Colonic mucosa (tissue), 4 donors: ENCODE measurements around the gene HSD17B14. TPM values are rescaled to one million over a fixed set of nuclear protein-coding genes. Genes with fewer than 3 reads are reported as not detected.

Source experiments
- DNase-seq: peaks from one replicate; pipeline ENCODE4 v3.0.0-alpha.2; 2020
- H3K27ac ChIP-seq: fragments of 200-600 bp; one replicate; pipeline ENCODE4 v1.8.0; 2021
- H3K27me3 ChIP-seq: fragments of 200-600 bp; one replicate; pipeline ENCODE4 v1.8.0; 2021
- H3K36me3 ChIP-seq: fragments of 200-600 bp; one replicate; pipeline ENCODE4 v1.8.0; 2021
- H3K4me1 ChIP-seq: fragments of 200-600 bp; one replicate; pipeline ENCODE4 v1.8.0; 2021; ENCODE audit warnings: mild to moderate bottlenecking
- H3K4me3 ChIP-seq: fragments of 200-600 bp; one replicate; pipeline ENCODE4 v1.8.0; 2021
- H3K9ac ChIP-seq, 2 donors: one replicate each; pipeline ENCODE4 v1.7.0; 2013; ENCODE audit warnings: control low read depth in 2 of 2, low read depth in 2 of 2, low read length in 2 of 2
- H3K9me3 ChIP-seq: fragments of 200-600 bp; one replicate; pipeline ENCODE4 v1.8.0; 2021
- intact Hi-C: fragments of 100-400 bp; cut with DNase I; formaldehyde crosslinking; loops from one replicate; pipeline ENCODE4 v1.14.1; 2022
- total RNA-seq, 2 donors: library from RNA; stranded (reverse); fragmentation: NEBNext Ultra II Directional in 1 of 2; extraction: Animal tissue kit (Norgen Biotek cat#: 25700) in 1 of 2; gene quantifications; one replicate each; pipeline ENCODE4 v1.2.1, GENCODE V29; 2021
- TF ChIP-seq, protein P1 (sequence below): fragments of 200-600 bp; IDR thresholded peaks from one replicate; pipeline ENCODE4 v1.8.0; 2022; ENCODE audit warnings: antibody characterized with exemption, mild to moderate bottlenecking
- donor health status: healthy.
- donor health status: DM: no; HTN: no; CAD: no.
- donor health status: DM: no; HTN: no; CAD: no.

The HSD17B14 gene
- total RNA-seq, 2 donors from 2014 or later = 0.79 to 2.8 TPM

GRCh38 chr19:48799358-48800300, 36.7 kb downstream of the HSD17B14 start:
- DNase-seq = no peak
- no peaks in the 10 kb centered on the region for H3K27me3 ChIP-seq
- H3K9me3 ChIP-seq = no peaks in the 10 kb centered on the region
- TF ChIP-seq, protein P1, sequence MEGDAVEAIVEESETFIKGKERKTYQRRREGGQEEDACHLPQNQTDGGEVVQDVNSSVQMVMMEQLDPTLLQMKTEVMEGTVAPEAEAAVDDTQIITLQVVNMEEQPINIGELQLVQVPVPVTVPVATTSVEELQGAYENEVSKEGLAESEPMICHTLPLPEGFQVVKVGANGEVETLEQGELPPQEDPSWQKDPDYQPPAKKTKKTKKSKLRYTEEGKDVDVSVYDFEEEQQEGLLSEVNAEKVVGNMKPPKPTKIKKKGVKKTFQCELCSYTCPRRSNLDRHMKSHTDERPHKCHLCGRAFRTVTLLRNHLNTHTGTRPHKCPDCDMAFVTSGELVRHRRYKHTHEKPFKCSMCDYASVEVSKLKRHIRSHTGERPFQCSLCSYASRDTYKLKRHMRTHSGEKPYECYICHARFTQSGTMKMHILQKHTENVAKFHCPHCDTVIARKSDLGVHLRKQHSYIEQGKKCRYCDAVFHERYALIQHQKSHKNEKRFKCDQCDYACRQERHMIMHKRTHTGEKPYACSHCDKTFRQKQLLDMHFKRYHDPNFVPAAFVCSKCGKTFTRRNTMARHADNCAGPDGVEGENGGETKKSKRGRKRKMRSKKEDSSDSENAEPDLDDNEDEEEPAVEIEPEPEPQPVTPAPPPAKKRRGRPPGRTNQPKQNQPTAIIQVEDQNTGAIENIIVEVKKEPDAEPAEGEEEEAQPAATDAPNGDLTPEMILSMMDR = no peak
- no peak overlapping the region for H3K9ac ChIP-seq
- H3K27ac ChIP-seq = no peak overlapping the region
- H3K36me3 ChIP-seq = no peaks in the 10 kb centered on the region
- H3K4me3 ChIP-seq = no peak overlapping the region
- no peaks in the 10 kb centered on the region for H3K4me1 ChIP-seq
- intact Hi-C loops = loop anchor here (5.0 kb wide), 1 partner anchor 168 kb away; the partner anchor contains the start of gene FTL

DNA sequence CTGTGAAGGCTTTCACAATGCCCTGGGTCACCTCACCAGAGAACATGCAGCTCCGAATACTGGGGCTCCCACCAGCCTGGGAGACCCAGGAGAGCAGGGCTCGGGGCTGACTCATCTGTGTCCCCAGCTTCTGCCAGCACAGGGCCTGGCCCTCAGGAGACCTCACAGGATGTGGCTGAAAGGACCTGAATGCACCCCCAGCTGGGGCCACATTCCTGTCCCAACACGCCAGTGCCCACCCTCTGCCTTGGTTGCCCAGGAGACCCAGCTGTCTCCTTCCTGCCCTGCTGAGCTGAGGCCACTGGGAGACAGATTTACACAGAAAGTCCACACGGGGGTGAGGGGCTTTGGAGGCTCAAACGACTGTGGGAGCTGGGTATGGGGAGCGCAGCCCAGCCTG, 37.4 kb downstream of the HSD17B14 start:
- DNase-seq = no peak
- Histone ChIP-seq H3K9me3 (no peaks in the 10 kb centered on the region), H3K27me3 (no peaks in the 10 kb centered on the region), H3K4me1 (no peaks in the 10 kb centered on the region), H3K9ac (peak overlapping the region in 1 of 2 donors; percentile 24), H3K4me3 (no peak overlapping the region), H3K36me3 (no peaks in the 10 kb centered on the region), H3K27ac (no peak overlapping the region)
- intact Hi-C loops = loop anchor here (5.0 kb wide), 1 partner anchor 168 kb away; the partner anchor contains the start of gene FTL
- TF ChIP-seq, protein P1 = no peak

- Histone ChIP-seq H3K4me1 (no peaks in the 10 kb centered on the region), H3K27me3 (no peaks in the 10 kb centered on the region), H3K36me3 (no peaks in the 10 kb centered on the region), H3K9ac (no peak overlapping the region), H3K4me3 (no peak overlapping the region), H3K9me3 (no peaks in the 10 kb centered on the region), H3K27ac (no peak overlapping the region)
- TF ChIP-seq, protein P1 = no peak
- intact Hi-C loops = loop anchor here (5.0 kb wide), 1 partner anchor 170 kb away; the partner anchor contains the start of gene FTL
- no peak for DNase-seq
Measured at GRCh38 chr19:48797103-48797502, 39.2 kb downstream of the HSD17B14 start.

GRCh38 chr19:48796298-48797083, 39.8 kb downstream of the HSD17B14 start:
- H3K4me1 ChIP-seq = no peaks in the 10 kb centered on the region
- DNase-seq = no peak
- peak overlapping the region; percentile 34 for H3K27ac ChIP-seq
- no peaks in the 10 kb centered on the region for H3K27me3 ChIP-seq
- H3K9me3 ChIP-seq = no peaks in the 10 kb centered on the region
- H3K4me3 ChIP-seq = no peak overlapping the region
- H3K36me3 ChIP-seq = no peaks in the 10 kb centered on the region
- TF ChIP-seq, protein P1 = no peak
- intact Hi-C loops = loop anchor here (5.0 kb wide), 1 partner anchor 171 kb away; the partner anchor contains the start of gene FTL
- no peak overlapping the region for H3K9ac ChIP-seq

DNA sequence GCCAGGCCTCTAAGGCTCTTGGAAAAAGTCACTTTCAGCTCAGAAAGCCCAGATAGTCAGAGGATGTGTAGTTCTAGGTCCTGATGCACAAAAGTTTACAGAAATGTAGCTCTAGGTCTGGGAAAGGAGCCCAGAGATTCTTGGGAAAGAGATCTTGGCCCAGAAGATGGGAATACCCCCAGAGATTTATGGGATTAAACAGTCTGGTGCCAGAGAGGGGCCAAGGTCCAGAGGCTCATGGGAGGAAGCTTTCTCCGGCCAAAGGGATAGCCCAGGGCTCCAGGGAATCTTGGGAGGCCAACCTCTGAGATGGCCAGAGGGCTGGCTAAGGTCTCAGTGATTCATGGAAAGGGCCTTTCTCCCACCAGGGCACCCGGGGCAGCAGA, 40.6 kb downstream of the HSD17B14 start:
- H3K27ac ChIP-seq = peak overlapping the region; percentile 34
- DNase-seq = peak; percentile 50
- H3K4me3 ChIP-seq = peak overlapping the region; percentile 33
- intact Hi-C loops = loop anchor here (2.0 to 5.0 kb wide), 2 partner anchors 39 to 172 kb away; partner anchors contain the start of gene FTL
- H3K27me3 ChIP-seq = no peaks in the 10 kb centered on the region
- no peaks in the 10 kb centered on the region for H3K36me3 ChIP-seq
- no peaks in the 10 kb centered on the region for H3K4me1 ChIP-seq
- H3K9me3 ChIP-seq = no peaks in the 10 kb centered on the region
- no peak overlapping the region for H3K9ac ChIP-seq
- TF ChIP-seq, protein P1 = no peak
